Urinary bladder (tissue), 4 donors: ENCODE results near the gene PEX7. TPM values are rescaled to one million over a fixed set of nuclear protein-coding genes. Genes with fewer than 3 reads are reported as not detected.

ENCODE experiments used
- DNase-seq: peaks from one replicate; pipeline ENCODE4 v3.0.0-alpha.2; 2015; ENCODE audit errors: extremely low spot score
- H3K27ac ChIP-seq: one replicate; pipeline ENCODE4 v1.5.1; 2013; ENCODE audit warnings: low read depth, mild to moderate bottlenecking, moderate library complexity
- H3K36me3 ChIP-seq: one replicate; pipeline ENCODE4 v1.6.1; 2013; ENCODE audit warnings: mild to moderate bottlenecking, moderate library complexity; ENCODE audit not compliant: insufficient read depth
- H3K4me1 ChIP-seq: one replicate; pipeline ENCODE4 v1.6.1; 2013; ENCODE audit warnings: mild to moderate bottlenecking, moderate library complexity; ENCODE audit not compliant: insufficient read depth
- H3K4me3 ChIP-seq: one replicate; pipeline ENCODE4 v1.5.1; 2013; ENCODE audit warnings: low read depth, low read length
- WGBS: extraction: QIAGEN DNeasy Blood & Tissue Kit; methylation state at CpG from one replicate; pipeline ENCODE4 v1.1.7; 2013; 5-methylcytosine and 5-hydroxymethylcytosine counted together
- polyA plus RNA-seq: library from polyadenylated mRNA; stranded (reverse); fragments of 200-250 nt; gene quantifications from one replicate; pipeline ENCODE4 v1.2.3, GENCODE V29; 2013
- total RNA-seq: library from RNA; depleted of rRNA; stranded (reverse); fragments of >200 nt; gene quantifications from one replicate; pipeline ENCODE4 v1.2.3, GENCODE V29; 2014
- donor health status: healthy with polysubstance abuse.
- donor health status: healthy.

PEX7 gene
- total and polyA plus RNA-seq, 2 donors: 8.6 to 9.2 TPM

- 39% methylated on average over 6 of the region's 6 CpGs for WGBS
- H3K36me3 ChIP-seq: peaks cover 2% of the 10 kb centered on the region
- DNase-seq: no peak
- no peak overlapping the region for H3K4me3 ChIP-seq
- H3K27ac ChIP-seq: no peak overlapping the region
- H3K4me1 ChIP-seq: peaks cover 1% of the 10 kb centered on the region
Measured at GRCh38 chr6:136920216-136920615, 97.8 kb downstream of the PEX7 start.

- Histone ChIP-seq H3K27ac (no peak overlapping the region), H3K4me1 (peaks cover 1% of the 10 kb centered on the region), H3K36me3 (peaks cover 2% of the 10 kb centered on the region), H3K4me3 (peak overlapping the region; percentile 57)
- DNase-seq: no peak
- WGBS: 3% methylated on average over 37 of the region's 37 CpGs
Measured at GRCh38 chr6:136920671-136921380, 98.4 kb downstream of the PEX7 start.

GRCh38 chr6:136921381-136921935, 99.1 kb downstream of the PEX7 start:
- H3K36me3 ChIP-seq: no peaks in the 10 kb centered on the region
- H3K27ac ChIP-seq: no peak overlapping the region
- peak overlapping the region; percentile 57 for H3K4me3 ChIP-seq
- no peak for DNase-seq
- WGBS: under 1% methylated on average over 59 of the region's 59 CpGs
- H3K4me1 ChIP-seq: peaks cover 1% of the 10 kb centered on the region

- DNase-seq: no peak
- peak within 1 kb of the TSS; percentile 57 for H3K4me3 ChIP-seq
- WGBS: under 1% methylated on average over 86 of the region's 86 CpGs
- H3K4me1 ChIP-seq: peaks cover 1% of the 10 kb centered on the region
- no peaks in the 10 kb centered on the region for H3K36me3 ChIP-seq
- H3K27ac ChIP-seq: no peak within 1 kb of the TSS
Measured at GRCh38 chr6:136921936-136922684, 99.7 kb downstream of the PEX7 start, which contains the start of gene SLC35D3. SLC35D3 (plus strand) TSS chr6:136922301; CDS start chr6:136922429, 128 bp downstream.

GRCh38 chr6:136922685-136923006, 100.3 kb downstream of the PEX7 start:
- under 1% methylated on average over 29 of the region's 29 CpGs for WGBS
- DNase-seq: no peak
- Histone ChIP-seq H3K36me3 (no peaks in the 10 kb centered on the region), H3K4me3 (peak overlapping the region; percentile 57), H3K4me1 (peaks cover 1% of the 10 kb centered on the region), H3K27ac (no peak overlapping the region)

GRCh38 chr6:136923116-136923953, 100.9 kb downstream of the PEX7 start:
- Histone ChIP-seq H3K4me3 (no peak overlapping the region), H3K4me1 (peaks cover 1% of the 10 kb centered on the region), H3K36me3 (no peaks in the 10 kb centered on the region), H3K27ac (no peak overlapping the region)
- no peak for DNase-seq
- WGBS: 6% methylated on average over 65 of the region's 65 CpGs

GRCh38 chr6:136923954-136924673, 101.7 kb downstream of the PEX7 start:
- 64% methylated on average over 40 of the region's 40 CpGs for WGBS
- DNase-seq: no peak
- H3K4me1 ChIP-seq: peaks cover 1% of the 10 kb centered on the region
- H3K27ac ChIP-seq: no peak overlapping the region
- H3K4me3 ChIP-seq: no peak overlapping the region
- H3K36me3 ChIP-seq: no peaks in the 10 kb centered on the region

- Histone ChIP-seq H3K4me1 (peaks cover 1% of the 10 kb centered on the region), H3K4me3 (no peak overlapping the region), H3K27ac (no peak overlapping the region), H3K36me3 (no peaks in the 10 kb centered on the region)
- 96% methylated on average over 2 of the region's 2 CpGs for WGBS
- DNase-seq: no peak
Measured at GRCh38 chr6:136926383-136926782, 104.0 kb downstream of the PEX7 start.

GRCh38 chr6:136927292-136927691, 104.9 kb downstream of the PEX7 start:
- no peaks in the 10 kb centered on the region for H3K36me3 ChIP-seq
- WGBS: 72% methylated on average over 3 of the region's 3 CpGs
- no peak overlapping the region for H3K27ac ChIP-seq
- DNase-seq: no peak
- no peaks in the 10 kb centered on the region for H3K4me1 ChIP-seq
- no peak overlapping the region for H3K4me3 ChIP-seq

- H3K27ac ChIP-seq: no peak overlapping the region
- WGBS: 94% methylated on average over 4 of the region's 4 CpGs
- H3K4me3 ChIP-seq: no peak overlapping the region
- no peak for DNase-seq
- no peaks in the 10 kb centered on the region for H3K36me3 ChIP-seq
- H3K4me1 ChIP-seq: peaks cover 2% of the 10 kb centered on the region
Measured at GRCh38 chr6:136930528-136930927, 108.1 kb downstream of the PEX7 start.

- no peak for DNase-seq
- Histone ChIP-seq H3K27ac (no peak overlapping the region), H3K4me3 (no peak overlapping the region), H3K4me1 (peaks cover 2% of the 10 kb centered on the region), H3K36me3 (no peaks in the 10 kb centered on the region)
- WGBS: 86% methylated on average over 2 of the region's 2 CpGs
Measured at GRCh38 chr6:136932599-136932998, 110.2 kb downstream of the PEX7 start.

GRCh38 chr6:136945072-136945471, 122.7 kb downstream of the PEX7 start:
- no peak overlapping the region for H3K27ac ChIP-seq
- 66% methylated on average over 1 of the region's 1 CpG for WGBS
- H3K4me1 ChIP-seq: no peaks in the 10 kb centered on the region
- H3K4me3 ChIP-seq: no peak overlapping the region
- H3K36me3 ChIP-seq: no peaks in the 10 kb centered on the region
- DNase-seq: no peak

GRCh38 chr6:136945711-136946121, 123.3 kb downstream of the PEX7 start:
- 83% methylated on average over 4 of the region's 4 CpGs for WGBS
- no peak overlapping the region for H3K4me3 ChIP-seq
- DNase-seq: no peak
- no peak overlapping the region for H3K27ac ChIP-seq
- H3K36me3 ChIP-seq: no peaks in the 10 kb centered on the region
- no peaks in the 10 kb centered on the region for H3K4me1 ChIP-seq
